PFSK-1 (cell line): ENCODE data around the gene KRTAP4-4.

Source experiments
- FOXP2 ChIP-seq: optimal IDR thresholded peaks from 2 replicates; pipeline ENCODE3; 2011; ENCODE audit warnings: borderline replicate concordance, control low read depth, inconsistent platforms; ENCODE audit not compliant: insufficient read depth; ENCODE audit errors: extremely low read length, extremely low read depth
- POLR2AphosphoS5 ChIP-seq: IDR thresholded peaks from 2 replicates; pipeline ENCODE4 v1.6.1; 2012; ENCODE audit warnings: low read depth, mild to moderate bottlenecking, control low read depth, low read length, moderate library complexity
- REST ChIP-seq, 2 experiments: IDR thresholded peaks; 2 replicates each; pipeline versions ENCODE4 v1.6.1 to v1.8.0; 2011 to 2012; ENCODE audit warnings: low read depth in 2 of 2, low read length in 2 of 2, control low read depth in 1 of 2, inconsistent platforms in 1 of 2, mild to moderate bottlenecking in 1 of 2, moderate library complexity in 1 of 2; ENCODE audit not compliant: insufficient read depth in 1 of 2
- SIN3A ChIP-seq: IDR thresholded peaks from 2 replicates; pipeline ENCODE4 v1.6.1; 2012; ENCODE audit warnings: mild to moderate bottlenecking, low read length, moderate library complexity, borderline replicate concordance; ENCODE audit not compliant: insufficient read depth
- TAF1 ChIP-seq: IDR thresholded peaks from 2 replicates; pipeline ENCODE4 v1.6.1; 2012; ENCODE audit warnings: low read length, control low read depth, borderline replicate concordance; ENCODE audit not compliant: insufficient read depth

KRTAP4-4 gene

GRCh38 chr17:41140360-41141131, 20.0 kb downstream of the KRTAP4-4 start, which contains the start of gene KRTAP4-6:
Gene KRTAP4-6 (minus strand): TSS chr17:41140544. CDS start chr17:41140487, 57 bp downstream.
- TF ChIP-seq SIN3A, result no peak
- no peak for TF ChIP-seq TAF1
- no peak for TF ChIP-seq FOXP2
- no peak for TF ChIP-seq POLR2AphosphoS5
- TF ChIP-seq REST (IDR thresholded peaks at IDR 0.05; ENCODE audit: insufficient read depth in 1 of 2, low read depth in 2 of 2, low read length in 2 of 2), result no peak

- no peak for TF ChIP-seq SIN3A
- no peak for TF ChIP-seq FOXP2
- TF ChIP-seq REST (IDR thresholded peaks at IDR 0.05; ENCODE audit: insufficient read depth in 1 of 2, low read depth in 2 of 2, low read length in 2 of 2), result no peak
Observed at GRCh38 chr17:41133880-41134735, 26.4 kb downstream of the KRTAP4-4 start.

- TF ChIP-seq FOXP2 (no peak), SIN3A (no peak), TAF1 (no peak), REST (IDR thresholded peaks at IDR 0.05; ENCODE audit: insufficient read depth in 1 of 2, low read depth in 2 of 2, low read length in 2 of 2) (no peak), POLR2AphosphoS5 (no peak)
Observed at GRCh38 chr17:41131979-41132378, 28.6 kb downstream of the KRTAP4-4 start.

GRCh38 chr17:41127371-41127770, 33.2 kb downstream of the KRTAP4-4 start:
- TF ChIP-seq TAF1, result no peak
- TF ChIP-seq POLR2AphosphoS5, result no peak
- no peak for TF ChIP-seq REST (IDR thresholded peaks at IDR 0.05; ENCODE audit: insufficient read depth in 1 of 2, low read depth in 2 of 2, low read length in 2 of 2)
- no peak for TF ChIP-seq FOXP2
- no peak for TF ChIP-seq SIN3A
